Measurements from ENCODE around the gene ORMDL2. TPM values are rescaled to one million over a fixed set of nuclear protein-coding genes. Genes with fewer than 3 reads are reported as not detected.
"Not testable (repeated sequence)": the region's sequence is repeated elsewhere in the genome, so short reads cannot be mapped to it uniquely, and the experiment has no call there.

The ORMDL2 gene
- total and polyA plus RNA-seq, 2 experiments from 2014 or later: 18.0 to 55.1 TPM

- not testable (repeated sequence) for H3K9me3 Mint-ChIP-seq; ATAC-seq; H2AFZ ChIP-seq; H3K27me3 Mint-ChIP-seq (ENCODE audit: insufficient read depth, low read depth, poor library complexity); H3K27ac ChIP-seq (ENCODE audit: low read depth); H3K4me3 Mint-ChIP-seq; H3K4me3 ChIP-seq; DNase-seq (ENCODE audit: low spot score); H3K79me2 ChIP-seq (replicated peaks; ENCODE audit: insufficient read depth); H3K27ac Mint-ChIP-seq; H3K4me2 ChIP-seq; H3K9me2 ChIP-seq (ENCODE audit: insufficient read depth); H3K27me3 ChIP-seq (ENCODE audit: insufficient read depth); H4K20me1 ChIP-seq (replicated peaks; ENCODE audit: insufficient read depth); H3K36me3 Mint-ChIP-seq (ENCODE audit: low read depth); H3K36me3 ChIP-seq (ENCODE audit: insufficient read depth)
- H3K4me1 Mint-ChIP-seq: peaks cover 25% of the 10 kb centered on the region
- Histone ChIP-seq H3K4me1 (ENCODE audit: insufficient read depth) (peaks cover 12% of the 10 kb centered on the region), H3F3A (replicated peaks; ENCODE audit: low read depth) (peaks cover 15% of the 10 kb centered on the region; the same call in 1 of the 2 replicates)
These were observed 16.6 kb downstream of the ORMDL2 start for GRCh38 chr12:55834400-55834799.

GRCh38 chr12:55838361-55838760, 20.5 kb downstream of the ORMDL2 start:
- Histone ChIP-seq H3K27me3 (ENCODE audit: insufficient read depth) (no peaks in the 10 kb centered on the region), H3K27ac (ENCODE audit: low read depth) (no peak overlapping the region)
- H3K27me3 Mint-ChIP-seq (ENCODE audit: insufficient read depth, low read depth, poor library complexity): peaks cover 15% of the 10 kb centered on the region
- TF ChIP-seq POLR2AphosphoS5 (IDR thresholded peaks at IDR 0.05; ENCODE audit: low read depth) (no peak), NANOG (IDR thresholded peaks at IDR 0.05; ENCODE audit: borderline replicate concordance) (no peak), EZH2phosphoT487 (IDR thresholded peaks at IDR 0.05; ENCODE audit: unreplicated experiment) (no peak), JUNB (IDR thresholded peaks at IDR 0.05; ENCODE audit: unreplicated experiment) (no peak), STAT1 (IDR thresholded peaks at IDR 0.05; ENCODE audit: unreplicated experiment) (no peak), CTCF (conservative IDR thresholded peaks at IDR 0.05; ENCODE audit: low read depth in 2 of 2) (no peak), ZNF114 (CRISPR knock-in tag; IDR thresholded peaks at IDR 0.05) (no peak), CREB1 (CRISPR knock-in tag; IDR thresholded peaks at IDR 0.05; ENCODE audit: low read depth) (no peak)
- TF ChIP-seq, protein P1, sequence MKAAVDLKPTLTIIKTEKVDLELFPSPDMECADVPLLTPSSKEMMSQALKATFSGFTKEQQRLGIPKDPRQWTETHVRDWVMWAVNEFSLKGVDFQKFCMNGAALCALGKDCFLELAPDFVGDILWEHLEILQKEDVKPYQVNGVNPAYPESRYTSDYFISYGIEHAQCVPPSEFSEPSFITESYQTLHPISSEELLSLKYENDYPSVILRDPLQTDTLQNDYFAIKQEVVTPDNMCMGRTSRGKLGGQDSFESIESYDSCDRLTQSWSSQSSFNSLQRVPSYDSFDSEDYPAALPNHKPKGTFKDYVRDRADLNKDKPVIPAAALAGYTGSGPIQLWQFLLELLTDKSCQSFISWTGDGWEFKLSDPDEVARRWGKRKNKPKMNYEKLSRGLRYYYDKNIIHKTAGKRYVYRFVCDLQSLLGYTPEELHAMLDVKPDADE (IDR thresholded peaks at IDR 0.05): no peak
- TF ChIP-seq, protein P2, sequence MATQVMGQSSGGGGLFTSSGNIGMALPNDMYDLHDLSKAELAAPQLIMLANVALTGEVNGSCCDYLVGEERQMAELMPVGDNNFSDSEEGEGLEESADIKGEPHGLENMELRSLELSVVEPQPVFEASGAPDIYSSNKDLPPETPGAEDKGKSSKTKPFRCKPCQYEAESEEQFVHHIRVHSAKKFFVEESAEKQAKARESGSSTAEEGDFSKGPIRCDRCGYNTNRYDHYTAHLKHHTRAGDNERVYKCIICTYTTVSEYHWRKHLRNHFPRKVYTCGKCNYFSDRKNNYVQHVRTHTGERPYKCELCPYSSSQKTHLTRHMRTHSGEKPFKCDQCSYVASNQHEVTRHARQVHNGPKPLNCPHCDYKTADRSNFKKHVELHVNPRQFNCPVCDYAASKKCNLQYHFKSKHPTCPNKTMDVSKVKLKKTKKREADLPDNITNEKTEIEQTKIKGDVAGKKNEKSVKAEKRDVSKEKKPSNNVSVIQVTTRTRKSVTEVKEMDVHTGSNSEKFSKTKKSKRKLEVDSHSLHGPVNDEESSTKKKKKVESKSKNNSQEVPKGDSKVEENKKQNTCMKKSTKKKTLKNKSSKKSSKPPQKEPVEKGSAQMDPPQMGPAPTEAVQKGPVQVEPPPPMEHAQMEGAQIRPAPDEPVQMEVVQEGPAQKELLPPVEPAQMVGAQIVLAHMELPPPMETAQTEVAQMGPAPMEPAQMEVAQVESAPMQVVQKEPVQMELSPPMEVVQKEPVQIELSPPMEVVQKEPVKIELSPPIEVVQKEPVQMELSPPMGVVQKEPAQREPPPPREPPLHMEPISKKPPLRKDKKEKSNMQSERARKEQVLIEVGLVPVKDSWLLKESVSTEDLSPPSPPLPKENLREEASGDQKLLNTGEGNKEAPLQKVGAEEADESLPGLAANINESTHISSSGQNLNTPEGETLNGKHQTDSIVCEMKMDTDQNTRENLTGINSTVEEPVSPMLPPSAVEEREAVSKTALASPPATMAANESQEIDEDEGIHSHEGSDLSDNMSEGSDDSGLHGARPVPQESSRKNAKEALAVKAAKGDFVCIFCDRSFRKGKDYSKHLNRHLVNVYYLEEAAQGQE (IDR thresholded peaks at IDR 0.05; ENCODE audit: unreplicated experiment): no peak

More at GRCh38 chr12:55838361-55838760, 20.5 kb downstream of the ORMDL2 start:
- Histone ChIP-seq H3K36me3 (ENCODE audit: insufficient read depth) (no peaks in the 10 kb centered on the region), H2AFZ (no peak overlapping the region), H4K20me1 (replicated peaks; ENCODE audit: insufficient read depth) (no peaks in the 10 kb centered on the region), H3F3A (replicated peaks; ENCODE audit: low read depth) (no peaks in the 10 kb centered on the region), H3K4me3 (no peak overlapping the region), H3K9me2 (ENCODE audit: insufficient read depth) (peaks cover 4% of the 10 kb centered on the region; the same call in 1 of the 2 replicates), H3K4me2 (no peak overlapping the region), H3K79me2 (replicated peaks; ENCODE audit: insufficient read depth) (no peaks in the 10 kb centered on the region), H3K4me1 (ENCODE audit: insufficient read depth) (peaks cover 4% of the 10 kb centered on the region; the same call in 1 of the 2 replicates)
- no peak overlapping the region for H3K4me3 Mint-ChIP-seq
- H3K27ac Mint-ChIP-seq: no peak overlapping the region
- H3K4me1 Mint-ChIP-seq: peaks cover 22% of the 10 kb centered on the region
- ATAC-seq (no peak), DNase-seq (ENCODE audit: low spot score) (no peak)
- no peaks in the 10 kb centered on the region; the same call in 1 of the 3 replicates for H3K36me3 Mint-ChIP-seq (ENCODE audit: low read depth)
- H3K9me3 Mint-ChIP-seq: no peaks in the 10 kb centered on the region
